ENCODE results near the gene KCNH2.
A peak's percentile ranks its signal among the peaks of the same experiment; 100 is the strongest.

Gene KCNH2

GRCh38 chr7:150945171-150945852 is 32.8 kb downstream of the KCNH2 start:
- DNase-seq = no peak

GRCh38 chr7:150944066-150945042 is 33.8 kb downstream of the KCNH2 start:
- DNase-seq = no peak

GRCh38 chr7:150943453-150943814 is 34.7 kb downstream of the KCNH2 start:
- no peak for DNase-seq

- no peak for DNase-seq
Measured at GRCh38 chr7:150942591-150943452, 35.3 kb downstream of the KCNH2 start.

GRCh38 chr7:150942001-150942590 is 36.0 kb downstream of the KCNH2 start:
- DNase-seq = no peak

- no peak for DNase-seq
Measured at GRCh38 chr7:150941351-150942000, 36.6 kb downstream of the KCNH2 start.

GRCh38 chr7:150940431-150941102 is 37.6 kb downstream of the KCNH2 start:
- DNase-seq = no peak

- DNase-seq = no peak
Measured at GRCh38 chr7:150939466-150939865, 38.7 kb downstream of the KCNH2 start.

- DNase-seq = no peak
Measured at GRCh38 chr7:150939052-150939451, 39.1 kb downstream of the KCNH2 start.

GRCh38 chr7:150938566-150938965 is 39.6 kb downstream of the KCNH2 start:
- no peak for DNase-seq

GRCh38 chr7:150937848-150938561 is 40.1 kb downstream of the KCNH2 start:
- DNase-seq = no peak

- no peak for DNase-seq
Measured at GRCh38 chr7:150936018-150936417, 42.1 kb downstream of the KCNH2 start.

GRCh38 chr7:150935149-150935548 is 43.0 kb downstream of the KCNH2 start:
- DNase-seq = no peak

GRCh38 chr7:150934045-150934766 is 43.9 kb downstream of the KCNH2 start:
- no peak for DNase-seq

GRCh38 chr7:150931199-150931869 is 46.8 kb downstream of the KCNH2 start:
- DNase-seq = peak; percentile 37

GRCh38 chr7:150928541-150928940 is 49.6 kb downstream of the KCNH2 start:
- no peak for DNase-seq

- no peak for DNase-seq
Measured at GRCh38 chr7:150927956-150928344, 50.2 kb downstream of the KCNH2 start.

GRCh38 chr7:150927157-150927955 is 50.8 kb downstream of the KCNH2 start:
- no peak for DNase-seq

GRCh38 chr7:150926066-150926465 is 52.1 kb downstream of the KCNH2 start:
- no peak for DNase-seq
